Stimulated activated CD4-positive, alpha-beta T cell treated with anti-CD3 and anti-CD28 coated beads, TNF-alpha, amount 100 ng/mL, for 4 hours (primary cell): ENCODE measurements around the gene PRAMEF10.
"Not testable (repeated sequence)": the region's sequence is repeated elsewhere in the genome, so short reads cannot be mapped to it uniquely, and the experiment has no call there.

Source experiments
- DNase-seq, 3 experiments: peaks; one replicate each; pipeline ENCODE4 v3.0.0-alpha.2; 2020; ENCODE audit warnings: low read depth in 3 of 3

PRAMEF10 gene, protein sequence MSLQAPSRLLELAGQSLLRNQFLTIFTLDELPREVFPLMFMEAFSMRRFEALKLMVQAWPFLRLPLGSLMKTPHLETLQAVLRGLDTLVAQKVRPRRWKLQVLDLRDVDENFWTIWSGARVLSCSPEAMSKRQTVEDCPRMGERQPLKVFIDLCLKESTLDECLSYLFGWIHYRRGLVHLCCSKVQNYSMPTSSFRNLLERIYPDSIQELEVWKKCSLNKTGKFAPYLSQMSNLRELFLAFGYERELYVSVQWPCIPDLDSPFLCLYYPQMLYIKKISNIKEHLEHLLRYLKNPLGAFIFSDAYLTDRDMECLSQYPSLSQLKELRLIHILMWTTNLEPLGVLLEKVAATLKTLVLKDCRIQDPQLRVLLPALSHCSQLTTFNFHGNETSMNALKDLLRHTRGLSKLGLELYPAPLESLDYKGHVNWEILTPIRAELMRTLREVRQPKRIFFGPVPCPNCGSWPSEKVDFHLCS

DNA sequence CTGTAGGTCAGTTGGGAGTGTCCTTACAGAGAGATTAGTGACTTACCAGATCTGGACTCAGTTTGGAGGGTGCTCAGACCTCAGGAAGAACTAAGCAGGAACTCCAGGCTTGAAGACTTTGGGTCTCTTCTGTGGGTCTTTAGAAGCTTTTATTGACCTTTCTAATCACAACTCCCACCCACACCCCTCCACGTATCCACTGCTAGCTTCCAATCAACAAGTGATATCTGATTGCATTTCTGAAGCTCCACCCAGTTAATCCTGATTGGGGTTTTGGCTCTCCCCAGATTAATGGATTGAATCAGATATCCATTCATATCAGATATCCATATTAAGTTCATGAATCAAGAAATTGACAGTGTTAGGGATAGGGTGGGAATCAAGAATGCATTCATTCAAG lies at the start of gene PRAMEF10:
PRAMEF10 (minus strand) TSS at position 101 of the 400 bp plus-strand sequence. CDS start 2,423 bp downstream, outside the sequence.
- not testable (repeated sequence) for DNase-seq

DNA sequence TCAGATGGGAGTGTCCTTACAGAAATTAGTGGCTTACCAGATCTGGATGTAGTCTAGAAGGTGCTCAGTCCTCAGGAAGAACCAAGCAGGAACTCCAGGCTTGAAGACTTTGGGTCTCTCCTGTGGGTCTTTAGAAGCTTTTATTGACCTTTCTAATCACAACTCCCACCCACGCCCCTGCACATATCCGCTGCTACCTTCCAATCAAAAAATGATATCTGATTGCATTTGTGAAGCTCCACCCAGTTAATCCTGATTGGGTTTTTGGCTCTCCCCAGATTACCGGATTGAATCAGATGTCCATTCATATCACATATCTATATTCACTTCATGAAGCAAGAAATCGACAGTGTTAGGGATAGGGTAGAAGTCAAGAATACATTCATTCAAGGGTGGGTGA lies 49.4 kb upstream of the PRAMEF10 start, which contains the start of gene PRAMEF6:
PRAMEF6 (minus strand) TSS at position 101 of the 400 bp plus-strand sequence. CDS start 5,062 bp downstream, outside the sequence.
- DNase-seq: not testable (repeated sequence)

DNA sequence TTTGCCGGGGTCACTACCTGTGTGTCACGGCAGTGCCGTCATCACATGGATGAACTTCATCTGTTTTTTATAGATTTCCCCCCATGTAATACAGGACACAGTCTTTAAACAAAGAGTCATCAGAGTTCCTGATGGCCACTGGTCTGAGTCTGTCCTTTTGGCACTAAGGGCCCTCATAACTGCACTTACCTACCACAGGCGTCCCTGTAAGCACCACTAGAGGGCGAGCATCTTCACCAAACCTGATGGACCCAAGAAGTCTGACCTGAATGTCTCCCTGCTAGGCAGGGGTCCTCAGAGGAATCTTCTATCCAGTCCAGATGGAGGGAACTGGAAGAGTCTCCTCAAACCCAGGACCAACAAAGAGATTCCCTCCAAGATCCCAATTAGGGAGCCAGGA lies 26.3 kb upstream of the PRAMEF10 start:
- not testable (repeated sequence) for DNase-seq

DNA sequence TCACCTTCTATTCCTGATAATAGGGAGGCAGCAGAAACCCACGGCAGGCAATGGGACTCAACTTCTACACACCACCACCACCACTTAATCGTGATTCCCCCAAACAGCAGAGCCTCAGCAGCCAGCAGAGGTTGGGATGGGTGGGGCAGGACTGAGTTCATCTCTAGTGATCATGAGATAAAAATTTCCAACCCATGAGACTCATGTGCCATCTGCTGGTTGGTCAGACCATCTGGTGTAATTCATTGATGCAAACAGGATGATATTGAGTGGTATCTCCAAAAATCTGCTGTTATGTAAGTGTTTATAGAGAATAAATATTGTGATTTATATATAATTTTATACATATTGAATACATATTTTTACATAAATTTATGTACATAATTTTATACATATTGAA lies 23.7 kb upstream of the PRAMEF10 start:
- not testable (repeated sequence) for DNase-seq

DNA sequence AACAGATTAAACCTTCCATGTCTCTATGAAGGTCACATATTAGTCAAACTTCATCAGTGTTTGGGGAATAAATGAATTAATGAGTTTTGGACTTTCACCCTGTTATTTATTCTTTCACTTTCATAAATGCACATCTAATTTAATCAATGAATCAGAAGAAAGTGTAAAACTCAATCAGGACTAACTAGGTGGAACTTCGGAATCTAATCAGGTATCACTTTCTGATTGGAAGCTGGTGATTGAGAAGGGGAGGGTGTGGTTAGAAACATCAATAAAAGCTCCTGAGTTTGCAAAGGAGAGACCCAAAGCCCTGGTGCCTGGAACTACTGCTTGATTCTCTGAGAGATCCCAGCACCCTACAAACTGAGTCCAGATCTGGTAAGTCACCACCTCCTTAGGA lies 18.2 kb upstream of the PRAMEF10 start, which contains the start of gene PRAMEF7:
PRAMEF7 (plus strand) TSS at position 301 of the 400 bp plus-strand sequence. CDS start 1,083 bp downstream, outside the sequence.
- DNase-seq: not testable (repeated sequence)

DNA sequence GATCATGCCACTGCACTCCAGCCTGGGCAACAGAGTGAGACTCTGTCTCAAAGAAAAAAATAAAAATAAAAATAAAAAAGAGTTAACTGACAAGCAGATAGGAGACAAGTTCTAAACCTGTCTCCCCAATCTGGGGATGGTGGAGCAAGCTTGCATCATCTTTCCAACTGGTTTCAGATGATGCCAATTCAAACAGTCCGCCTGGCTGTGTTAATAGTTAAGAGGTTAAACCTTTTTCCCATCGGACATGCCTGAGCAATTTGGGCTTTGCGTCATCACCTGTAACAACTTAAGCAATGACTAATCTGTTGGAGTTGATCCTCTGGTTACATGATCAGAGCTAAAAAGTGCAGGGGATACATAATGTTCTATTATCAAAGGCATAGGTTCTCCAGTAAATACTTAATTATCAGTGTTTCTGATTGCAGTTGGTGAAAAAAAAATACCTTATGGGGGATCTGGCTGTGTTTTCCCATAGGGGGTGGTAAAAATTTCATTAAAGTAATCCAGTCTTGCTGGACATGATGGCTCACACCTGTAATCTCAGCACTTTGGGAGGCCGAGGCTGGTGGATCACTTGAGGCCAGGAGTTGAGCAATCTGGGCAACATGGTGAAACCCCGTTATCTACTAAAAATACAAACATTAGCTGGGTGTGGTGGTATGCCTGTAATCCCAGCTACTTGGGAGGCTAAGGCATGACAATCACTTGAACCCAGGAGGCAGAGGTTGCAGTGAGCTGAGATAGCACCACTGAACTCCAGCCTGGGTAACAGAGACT lies 5.9 kb upstream of the PRAMEF10 start:
- DNase-seq: not testable (repeated sequence)

DNA sequence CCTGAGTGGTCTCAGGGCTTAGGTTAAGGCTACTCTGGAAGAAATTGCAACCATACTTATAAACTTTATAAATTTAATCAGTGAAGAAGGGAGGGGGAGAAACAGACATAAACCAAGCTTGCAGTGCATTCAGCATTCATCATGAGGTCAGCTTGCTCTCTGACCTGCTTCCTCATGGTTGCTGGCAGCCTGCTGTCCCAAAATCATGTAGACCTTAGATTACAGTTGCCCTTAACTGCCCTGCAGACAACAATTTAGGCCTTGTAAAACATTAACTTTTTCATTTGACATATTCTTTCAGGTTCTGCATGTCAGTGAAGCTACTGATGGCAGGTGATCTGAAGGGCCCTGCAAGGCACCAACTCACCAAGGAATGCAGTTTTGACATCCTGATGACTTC lies 1.1 kb upstream of the PRAMEF10 start:
- not testable (repeated sequence) for DNase-seq

DNA sequence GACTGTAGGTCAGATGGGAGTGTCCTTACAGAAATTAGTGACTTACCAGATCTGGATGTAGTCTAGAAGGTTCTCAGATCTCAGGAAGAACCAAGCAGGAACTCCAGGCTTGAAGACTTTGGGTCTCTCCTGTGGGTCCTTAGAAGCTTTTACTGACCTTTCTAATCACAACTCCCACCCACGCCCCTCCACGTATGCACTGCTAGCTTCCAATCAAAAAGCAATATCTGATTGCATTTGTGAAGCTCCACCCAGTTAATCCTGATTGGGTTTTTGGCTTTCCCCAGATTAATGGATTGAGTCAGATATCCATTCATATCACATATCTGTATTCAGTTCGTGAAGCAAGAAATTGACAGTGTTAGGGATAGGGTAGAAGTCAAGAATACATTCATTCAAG lies 12.0 kb downstream of the PRAMEF10 start, which contains the start of gene PRAMEF4:
PRAMEF4 (minus strand) TSS at position 101 of the 400 bp plus-strand sequence. CDS start 2,807 bp downstream, outside the sequence.
- not testable (repeated sequence) for DNase-seq

DNA sequence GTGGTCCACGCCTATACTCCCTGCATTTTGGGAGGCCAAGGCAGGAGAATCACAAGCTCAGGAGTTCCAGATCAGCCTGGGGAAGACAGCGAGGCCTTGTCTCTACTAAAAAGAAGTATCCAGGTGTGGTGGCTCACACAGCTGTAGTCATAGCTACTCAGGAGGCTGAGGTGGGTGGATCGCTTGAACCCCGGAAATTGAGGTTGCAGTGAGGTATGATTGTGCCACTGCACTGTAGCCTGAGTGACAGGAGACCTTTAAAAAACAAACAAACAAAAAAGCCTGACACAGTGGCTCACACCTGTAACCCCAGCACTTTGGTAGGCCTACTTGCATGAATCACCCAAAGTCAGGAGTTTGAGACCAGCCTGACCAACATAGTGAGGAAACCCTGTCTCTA lies 19.6 kb downstream of the PRAMEF10 start:
- not testable (repeated sequence) for DNase-seq

DNA sequence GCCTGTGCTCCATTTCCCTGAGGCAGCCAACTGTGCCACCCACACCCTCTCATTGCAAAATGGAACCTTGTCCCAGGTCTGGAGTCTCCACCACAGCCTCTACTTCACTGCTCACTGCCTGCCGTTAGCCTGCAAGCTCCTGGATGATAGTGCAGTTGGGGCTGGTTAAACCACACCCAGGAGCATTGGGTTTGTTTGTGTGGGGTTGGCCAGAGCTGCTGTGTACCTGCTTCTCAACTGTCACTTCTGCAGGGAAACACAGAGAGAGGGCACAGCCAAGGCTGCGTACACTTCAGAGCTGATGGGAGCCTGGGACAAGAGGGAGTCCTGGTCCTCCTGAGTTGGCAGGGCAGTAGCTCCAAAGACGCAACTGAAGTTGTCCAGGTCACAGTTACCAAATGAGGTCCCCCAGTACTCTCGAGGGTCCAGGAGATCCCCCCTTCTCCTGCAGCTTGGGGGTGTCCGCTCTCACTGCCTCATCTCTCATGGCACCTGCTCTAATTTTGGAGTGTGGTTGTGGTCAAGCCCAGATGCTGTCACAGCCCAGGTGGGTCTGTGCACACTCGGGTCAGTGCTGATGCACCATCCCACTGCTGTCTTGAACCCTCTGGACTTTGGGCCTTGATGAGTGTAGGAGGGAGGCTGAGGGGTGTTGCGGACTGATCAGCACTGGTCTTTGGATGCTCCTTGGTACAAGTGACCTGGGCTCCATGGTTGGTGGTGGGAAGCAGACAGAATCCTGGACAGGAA lies 34.8 kb downstream of the PRAMEF10 start:
- DNase-seq: not testable (repeated sequence)

DNA sequence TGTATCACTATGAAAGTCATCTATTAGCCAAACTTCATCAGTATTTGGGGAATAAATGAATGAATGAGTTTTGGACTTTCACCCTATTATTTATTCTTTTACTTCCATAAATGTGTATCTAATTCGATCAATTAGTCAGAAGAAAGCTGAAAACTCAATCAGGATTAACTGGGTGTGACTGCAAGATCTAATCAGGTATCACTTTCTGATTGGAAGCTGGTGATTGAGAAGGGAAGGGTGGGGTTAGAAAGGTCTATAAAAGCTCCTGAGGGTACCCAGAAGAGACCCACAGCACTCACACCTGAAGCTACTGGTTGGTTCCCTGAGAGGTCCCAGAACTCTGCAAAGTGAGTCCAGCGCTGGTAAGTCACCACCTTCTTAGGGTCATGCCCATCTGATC lies 41.3 kb downstream of the PRAMEF10 start, which contains the start of gene PRAMEF2:
PRAMEF2 (plus strand) TSS at position 301 of the 400 bp plus-strand sequence. CDS start 1,924 bp downstream, outside the sequence.
- not testable (repeated sequence) for DNase-seq

DNA sequence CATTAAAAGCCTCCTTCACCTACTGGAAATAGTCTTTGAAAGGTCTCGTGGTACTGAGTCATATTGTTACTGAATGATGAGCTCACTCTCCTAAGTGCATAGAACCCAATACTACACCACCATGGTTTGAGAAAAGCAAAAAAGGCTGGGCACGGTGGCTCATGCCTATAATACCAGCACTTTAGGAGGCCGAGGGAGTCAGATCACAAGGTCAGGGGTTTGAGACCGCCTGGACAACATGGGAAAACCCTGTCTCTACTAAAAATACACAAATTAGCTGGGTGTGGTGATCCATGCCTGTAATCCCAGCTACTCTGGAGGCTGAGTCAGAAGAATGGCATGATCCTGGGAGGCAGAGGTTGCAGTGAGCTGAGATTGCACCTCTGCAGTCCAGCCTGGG lies 46.3 kb downstream of the PRAMEF10 start:
- no peak for DNase-seq

DNA sequence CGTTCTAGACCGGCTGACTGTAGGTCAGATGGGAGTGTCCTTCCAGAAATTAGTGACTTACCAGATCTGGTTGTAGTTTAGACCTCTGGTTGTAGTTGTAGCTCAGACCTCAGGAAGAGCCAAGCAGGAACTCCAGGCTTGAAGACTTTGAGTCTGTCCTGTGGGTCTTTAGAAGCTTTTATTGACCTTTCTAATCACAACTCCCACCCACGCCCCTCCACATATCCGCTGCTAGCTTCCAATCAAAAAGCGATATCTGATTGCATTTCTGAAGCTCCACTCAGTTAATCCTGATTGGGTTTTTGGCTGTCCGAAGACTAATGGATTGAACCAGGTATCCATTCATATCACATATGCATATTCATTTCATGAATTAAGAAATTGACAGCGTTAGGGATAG lies 49.5 kb downstream of the PRAMEF10 start, which contains the start of gene HNRNPCL1:
HNRNPCL1 (minus strand) TSS at position 101 of the 400 bp plus-strand sequence. CDS start 431 bp downstream, outside the sequence.
- not testable (repeated sequence) for DNase-seq
